Neural crest cell (in vitro differentiated cells): ENCODE results near the gene FAM20A. TPM values are rescaled to one million over a fixed set of nuclear protein-coding genes. Genes with fewer than 3 reads are reported as not detected.

Experiments
- DNase-seq: peaks from one replicate; pipeline ENCODE4 v3.0.0; 2021; ENCODE audit warnings: low read depth, mixed read lengths, low spot score
- H3K27ac Mint-ChIP-seq: one replicate; pipeline ENCODE4 v1.8.0; 2021; ENCODE audit warnings: mild to moderate bottlenecking, mixed read lengths; ENCODE audit not compliant: unreplicated experiment
- H3K27me3 Mint-ChIP-seq: 2 replicates; pipeline ENCODE4 v1.8.0; 2021; ENCODE audit warnings: low read depth, mild to moderate bottlenecking, mixed read lengths
- H3K36me3 Mint-ChIP-seq: 2 replicates; pipeline ENCODE4 v1.8.0; 2021; ENCODE audit warnings: low read depth, mild to moderate bottlenecking, mixed read lengths
- H3K4me1 Mint-ChIP-seq: 2 replicates; pipeline ENCODE4 v1.8.0; 2021; ENCODE audit warnings: mixed read lengths
- H3K4me3 Mint-ChIP-seq: one replicate; pipeline ENCODE4 v1.8.0; 2021; ENCODE audit warnings: mild to moderate bottlenecking, mixed read lengths
- H3K9me3 Mint-ChIP-seq: 2 replicates; pipeline ENCODE4 v1.8.0; 2021; ENCODE audit warnings: mixed read lengths
- total RNA-seq: library from RNA; stranded (reverse); gene quantifications from 2 replicates; pipeline ENCODE4 v1.2.1, GENCODE V29; 2021
- TF ChIP-seq, protein P1 (sequence below): fragments of 200-600 bp; sonication (generic); conservative IDR thresholded peaks from 2 replicates; pipeline ENCODE4 v1.5.0; 2021; ENCODE audit warnings: antibody characterized with exemption, mild to moderate bottlenecking

The FAM20A gene
- total RNA-seq, 1 donor from 2014 or later: 0.51 TPM

DNA sequence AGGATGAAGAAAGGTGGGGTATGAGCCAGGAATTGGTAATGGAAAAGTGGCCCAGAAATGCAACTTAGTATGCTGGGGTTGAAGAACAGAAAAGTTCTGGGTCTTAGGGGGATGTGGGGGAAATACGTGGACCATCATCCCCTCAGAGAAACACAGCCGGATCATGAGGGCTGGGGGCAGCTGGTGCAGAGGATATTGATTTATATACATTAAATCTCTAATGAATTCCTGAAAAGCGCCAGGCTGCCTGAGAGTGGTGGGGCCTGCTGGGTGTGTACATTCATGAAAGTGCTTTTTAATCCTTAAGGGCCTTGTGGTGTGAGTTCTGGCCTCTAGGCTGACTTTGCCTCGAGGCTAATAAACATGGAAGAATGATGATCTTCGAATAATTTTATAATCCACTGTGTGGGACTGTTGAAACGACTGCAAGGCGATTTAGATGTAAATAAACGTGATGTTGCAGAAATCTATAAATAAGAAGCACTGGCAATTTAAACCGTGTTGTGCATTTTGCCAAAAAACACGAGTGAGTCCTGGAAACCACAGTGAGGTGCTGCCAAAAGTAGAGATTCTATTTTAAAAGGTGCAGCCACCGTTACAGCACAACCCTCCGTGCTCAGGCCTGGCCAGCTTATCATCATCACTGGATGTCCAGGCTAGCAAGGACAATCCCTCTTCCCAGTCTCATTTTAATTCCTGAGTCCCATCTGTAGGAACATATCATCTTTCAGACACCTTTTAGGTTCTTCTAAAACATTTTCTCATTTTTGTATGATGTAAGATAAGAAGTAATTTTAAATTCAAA is 56.9 kb downstream of the FAM20A start:
- Mint-ChIP-seq H3K9me3 (no peaks in the 10 kb centered on the region), H3K36me3 (peaks cover 28% of the 10 kb centered on the region), H3K27ac (no peak overlapping the region), H3K27me3 (no peaks in the 10 kb centered on the region), H3K4me1 (peaks cover 4% of the 10 kb centered on the region), H3K4me3 (no peak overlapping the region)
- no peak for DNase-seq
- TF ChIP-seq, protein P1, sequence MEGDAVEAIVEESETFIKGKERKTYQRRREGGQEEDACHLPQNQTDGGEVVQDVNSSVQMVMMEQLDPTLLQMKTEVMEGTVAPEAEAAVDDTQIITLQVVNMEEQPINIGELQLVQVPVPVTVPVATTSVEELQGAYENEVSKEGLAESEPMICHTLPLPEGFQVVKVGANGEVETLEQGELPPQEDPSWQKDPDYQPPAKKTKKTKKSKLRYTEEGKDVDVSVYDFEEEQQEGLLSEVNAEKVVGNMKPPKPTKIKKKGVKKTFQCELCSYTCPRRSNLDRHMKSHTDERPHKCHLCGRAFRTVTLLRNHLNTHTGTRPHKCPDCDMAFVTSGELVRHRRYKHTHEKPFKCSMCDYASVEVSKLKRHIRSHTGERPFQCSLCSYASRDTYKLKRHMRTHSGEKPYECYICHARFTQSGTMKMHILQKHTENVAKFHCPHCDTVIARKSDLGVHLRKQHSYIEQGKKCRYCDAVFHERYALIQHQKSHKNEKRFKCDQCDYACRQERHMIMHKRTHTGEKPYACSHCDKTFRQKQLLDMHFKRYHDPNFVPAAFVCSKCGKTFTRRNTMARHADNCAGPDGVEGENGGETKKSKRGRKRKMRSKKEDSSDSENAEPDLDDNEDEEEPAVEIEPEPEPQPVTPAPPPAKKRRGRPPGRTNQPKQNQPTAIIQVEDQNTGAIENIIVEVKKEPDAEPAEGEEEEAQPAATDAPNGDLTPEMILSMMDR: no peak

DNA sequence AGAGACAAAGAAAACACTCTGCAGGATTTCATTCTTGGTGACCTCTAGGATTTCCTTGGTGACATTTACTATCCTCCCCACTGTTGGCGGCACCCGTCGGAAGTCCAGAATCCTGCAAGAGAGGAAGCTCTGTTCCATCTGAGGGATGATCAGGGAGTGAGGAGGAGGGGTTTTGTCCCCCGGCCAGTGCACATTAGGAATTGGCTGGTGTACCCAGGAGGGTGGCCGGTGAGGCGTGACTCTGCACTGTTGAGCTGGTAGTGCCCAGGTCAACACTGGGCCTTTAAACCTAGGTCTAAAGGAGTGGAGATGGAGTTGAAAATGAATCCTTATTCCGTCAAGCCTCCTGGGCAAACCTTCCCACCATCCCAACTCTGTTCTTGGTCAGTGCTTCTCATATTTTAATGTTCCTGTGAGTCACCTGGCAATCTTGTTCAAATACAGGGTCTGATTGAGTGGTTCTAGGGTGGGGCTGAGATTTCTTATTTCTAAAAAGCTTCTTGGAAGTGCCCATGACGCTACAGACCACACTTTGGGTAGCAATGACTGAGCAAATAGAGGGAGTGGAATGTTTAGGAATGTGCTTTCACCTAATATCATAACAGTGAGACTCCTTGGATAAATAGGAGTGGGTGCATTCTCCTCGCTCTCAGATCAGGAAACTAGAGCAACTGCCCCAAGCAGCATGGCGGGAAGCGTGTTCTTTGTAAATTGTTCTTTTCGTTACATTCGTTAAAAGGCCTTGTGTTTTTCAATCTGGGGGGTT is 58.3 kb downstream of the FAM20A start:
- no peak for DNase-seq
- H3K27ac Mint-ChIP-seq: no peak overlapping the region
- H3K27me3 Mint-ChIP-seq: no peaks in the 10 kb centered on the region
- H3K36me3 Mint-ChIP-seq: peaks cover 32% of the 10 kb centered on the region
- H3K4me1 Mint-ChIP-seq: peaks cover 4% of the 10 kb centered on the region
- H3K9me3 Mint-ChIP-seq: no peaks in the 10 kb centered on the region
- H3K4me3 Mint-ChIP-seq: no peak overlapping the region
- TF ChIP-seq, protein P1: no peak

DNA sequence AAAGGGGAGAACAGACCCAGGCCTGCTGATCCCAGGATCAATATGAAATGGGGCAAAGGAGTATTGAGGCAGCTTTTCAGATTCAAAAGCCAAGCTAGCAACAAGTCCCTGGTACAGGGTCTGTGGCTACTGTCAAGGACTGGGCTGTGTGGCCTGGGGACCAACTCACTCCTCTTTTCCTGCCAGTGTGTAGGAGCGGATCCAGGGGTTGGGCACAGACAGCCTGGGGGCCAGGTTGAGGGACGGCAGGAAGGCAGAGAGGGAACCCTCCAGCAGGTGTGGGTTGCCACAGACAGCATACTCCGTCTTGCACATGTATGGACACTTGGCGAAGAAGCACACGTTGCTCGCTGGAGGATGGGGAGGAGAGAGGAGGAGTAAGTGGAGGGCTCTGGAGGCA is 59.4 kb downstream of the FAM20A start:
- Mint-ChIP-seq H3K27ac (no peak overlapping the region), H3K36me3 (peaks cover 31% of the 10 kb centered on the region), H3K27me3 (no peaks in the 10 kb centered on the region), H3K9me3 (no peaks in the 10 kb centered on the region), H3K4me1 (peaks cover 4% of the 10 kb centered on the region), H3K4me3 (peak overlapping the region; percentile 49)
- TF ChIP-seq, protein P1: no peak
- no peak for DNase-seq

DNA sequence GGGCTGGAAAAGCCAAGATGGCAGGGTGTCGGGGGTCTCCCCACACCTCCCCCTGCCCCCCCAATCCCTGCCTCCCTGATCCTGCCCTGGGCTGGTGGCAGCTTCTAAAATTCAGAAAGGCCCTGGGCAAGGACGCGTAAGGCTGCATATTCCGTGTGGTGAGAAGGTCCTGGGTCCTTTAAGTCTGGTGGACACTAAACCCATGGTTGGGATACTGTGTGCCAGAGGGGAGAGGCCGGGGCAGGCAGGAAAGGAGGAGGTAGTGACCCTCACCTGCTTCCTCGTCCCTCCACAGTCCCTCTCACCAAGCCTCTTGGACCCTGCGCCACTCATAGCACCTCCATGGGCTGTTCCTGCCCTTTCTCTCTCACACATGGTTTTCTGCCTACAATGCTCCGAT is 60.2 kb downstream of the FAM20A start:
- Mint-ChIP-seq H3K4me1 (peaks cover 4% of the 10 kb centered on the region), H3K27me3 (no peaks in the 10 kb centered on the region), H3K9me3 (no peaks in the 10 kb centered on the region), H3K4me3 (no peak overlapping the region), H3K27ac (no peak overlapping the region), H3K36me3 (peaks cover 28% of the 10 kb centered on the region)
- TF ChIP-seq, protein P1: no peak
- no peak for DNase-seq

DNA sequence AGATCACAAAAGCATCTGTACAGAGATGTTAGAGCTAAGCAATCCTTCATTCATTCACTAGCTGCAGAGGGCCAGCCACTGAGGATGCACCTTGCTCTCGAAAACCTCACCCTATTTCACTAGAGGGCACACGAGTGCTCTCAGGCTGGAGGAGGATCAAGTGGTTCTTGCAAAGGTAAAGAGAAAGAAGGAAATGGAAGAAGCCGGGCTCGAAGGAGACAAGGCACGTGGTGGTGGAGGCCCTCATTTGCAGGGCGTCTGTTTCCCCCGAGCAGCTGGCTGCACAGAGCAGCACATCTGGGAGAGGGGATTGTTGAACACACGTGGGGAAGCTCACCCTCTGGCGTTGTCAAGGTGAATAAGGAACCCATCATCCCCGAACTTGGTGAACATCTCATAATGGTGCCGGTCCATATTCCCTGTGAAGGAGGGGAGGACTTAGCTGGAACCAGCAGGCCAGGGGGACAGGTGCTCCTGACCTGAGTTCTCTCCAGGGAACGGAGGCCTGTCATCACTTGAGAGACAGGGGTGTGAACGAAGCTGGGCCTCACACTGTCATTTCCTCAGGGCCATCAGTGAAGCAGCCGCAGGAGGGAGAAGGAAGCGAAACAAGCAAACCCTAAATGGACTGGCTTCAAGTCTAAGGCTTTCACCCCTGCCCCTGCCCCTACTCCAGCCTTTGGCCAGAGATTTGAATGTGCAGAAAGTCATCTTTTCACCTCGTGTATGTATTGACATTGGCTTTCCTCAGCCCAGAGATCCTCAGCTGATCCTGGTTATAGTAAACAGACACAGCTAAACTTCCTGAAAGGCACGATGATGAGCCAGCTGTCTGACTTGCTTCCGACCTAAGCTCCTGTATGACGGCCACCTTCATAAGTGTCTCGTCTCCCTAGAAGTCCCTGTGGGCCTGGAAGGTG is 61.4 kb downstream of the FAM20A start:
- Mint-ChIP-seq H3K4me1 (peaks cover 4% of the 10 kb centered on the region), H3K9me3 (no peaks in the 10 kb centered on the region), H3K27me3 (no peaks in the 10 kb centered on the region), H3K4me3 (no peak overlapping the region), H3K36me3 (peaks cover 30% of the 10 kb centered on the region), H3K27ac (no peak overlapping the region)
- TF ChIP-seq, protein P1: no peak
- no peak for DNase-seq
